KOPT-K1 (cell line): ENCODE results near the gene MRPS31.

Source experiments
- H3K27ac ChIP-seq: fragments of 200-600 bp; sonication (generic); 2 replicates; pipeline ENCODE4 v1.5.1; 2016; ENCODE audit warnings: antibody characterized with exemption, mild to moderate bottlenecking, low read depth, low read length; ENCODE audit not compliant: poor library complexity, severe bottlenecking
- H3K36me3 ChIP-seq: fragments of 200-600 bp; sonication (generic); 2 replicates; pipeline ENCODE4 v1.5.1; 2017; ENCODE audit warnings: antibody characterized with exemption, mild to moderate bottlenecking, low read length, moderate library complexity; ENCODE audit not compliant: insufficient read depth
- H3K9me3 ChIP-seq: fragments of 200-600 bp; sonication (generic); 2 replicates; pipeline ENCODE4 v1.5.1; 2017; ENCODE audit warnings: antibody characterized with exemption, low read length, mild to moderate bottlenecking; ENCODE audit not compliant: insufficient read depth, poor library complexity, severe bottlenecking

Gene MRPS31

GRCh38 chr13:40680659-40681323, 90.2 kb downstream of the MRPS31 start:
- Histone ChIP-seq H3K27ac (no peak overlapping the region), H3K36me3 (no peaks in the 10 kb centered on the region), H3K9me3 (no peaks in the 10 kb centered on the region)

GRCh38 chr13:40679480-40679985, 91.5 kb downstream of the MRPS31 start:
- H3K9me3 ChIP-seq = no peaks in the 10 kb centered on the region
- H3K27ac ChIP-seq = no peak overlapping the region
- no peaks in the 10 kb centered on the region for H3K36me3 ChIP-seq
